ENCODE measurements around the gene TMPO.

DNA sequence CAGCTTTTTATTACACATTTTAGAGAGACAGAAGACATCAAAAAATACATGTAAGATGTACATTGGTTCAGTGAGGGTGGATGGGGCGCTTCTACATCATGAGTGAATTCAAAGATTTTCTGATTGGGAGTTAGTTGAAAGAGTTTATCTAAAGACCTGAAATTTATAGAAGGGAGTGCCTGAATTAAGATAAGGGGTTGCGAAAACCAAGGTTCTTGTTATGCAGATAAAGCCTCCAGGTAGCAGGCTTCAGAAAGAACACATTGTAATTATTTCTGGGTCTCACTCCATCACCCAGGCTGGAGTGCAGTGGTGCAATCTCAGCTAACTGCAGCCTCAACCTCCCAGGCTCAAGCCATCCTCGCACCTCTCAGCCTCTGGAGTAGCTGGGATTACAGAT, 26.2 kb upstream of the TMPO start:
- TF ChIP-seq, protein P1, sequence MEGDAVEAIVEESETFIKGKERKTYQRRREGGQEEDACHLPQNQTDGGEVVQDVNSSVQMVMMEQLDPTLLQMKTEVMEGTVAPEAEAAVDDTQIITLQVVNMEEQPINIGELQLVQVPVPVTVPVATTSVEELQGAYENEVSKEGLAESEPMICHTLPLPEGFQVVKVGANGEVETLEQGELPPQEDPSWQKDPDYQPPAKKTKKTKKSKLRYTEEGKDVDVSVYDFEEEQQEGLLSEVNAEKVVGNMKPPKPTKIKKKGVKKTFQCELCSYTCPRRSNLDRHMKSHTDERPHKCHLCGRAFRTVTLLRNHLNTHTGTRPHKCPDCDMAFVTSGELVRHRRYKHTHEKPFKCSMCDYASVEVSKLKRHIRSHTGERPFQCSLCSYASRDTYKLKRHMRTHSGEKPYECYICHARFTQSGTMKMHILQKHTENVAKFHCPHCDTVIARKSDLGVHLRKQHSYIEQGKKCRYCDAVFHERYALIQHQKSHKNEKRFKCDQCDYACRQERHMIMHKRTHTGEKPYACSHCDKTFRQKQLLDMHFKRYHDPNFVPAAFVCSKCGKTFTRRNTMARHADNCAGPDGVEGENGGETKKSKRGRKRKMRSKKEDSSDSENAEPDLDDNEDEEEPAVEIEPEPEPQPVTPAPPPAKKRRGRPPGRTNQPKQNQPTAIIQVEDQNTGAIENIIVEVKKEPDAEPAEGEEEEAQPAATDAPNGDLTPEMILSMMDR (IDR thresholded peaks at IDR 0.05): no peak
- TF ChIP-seq, protein P2, sequence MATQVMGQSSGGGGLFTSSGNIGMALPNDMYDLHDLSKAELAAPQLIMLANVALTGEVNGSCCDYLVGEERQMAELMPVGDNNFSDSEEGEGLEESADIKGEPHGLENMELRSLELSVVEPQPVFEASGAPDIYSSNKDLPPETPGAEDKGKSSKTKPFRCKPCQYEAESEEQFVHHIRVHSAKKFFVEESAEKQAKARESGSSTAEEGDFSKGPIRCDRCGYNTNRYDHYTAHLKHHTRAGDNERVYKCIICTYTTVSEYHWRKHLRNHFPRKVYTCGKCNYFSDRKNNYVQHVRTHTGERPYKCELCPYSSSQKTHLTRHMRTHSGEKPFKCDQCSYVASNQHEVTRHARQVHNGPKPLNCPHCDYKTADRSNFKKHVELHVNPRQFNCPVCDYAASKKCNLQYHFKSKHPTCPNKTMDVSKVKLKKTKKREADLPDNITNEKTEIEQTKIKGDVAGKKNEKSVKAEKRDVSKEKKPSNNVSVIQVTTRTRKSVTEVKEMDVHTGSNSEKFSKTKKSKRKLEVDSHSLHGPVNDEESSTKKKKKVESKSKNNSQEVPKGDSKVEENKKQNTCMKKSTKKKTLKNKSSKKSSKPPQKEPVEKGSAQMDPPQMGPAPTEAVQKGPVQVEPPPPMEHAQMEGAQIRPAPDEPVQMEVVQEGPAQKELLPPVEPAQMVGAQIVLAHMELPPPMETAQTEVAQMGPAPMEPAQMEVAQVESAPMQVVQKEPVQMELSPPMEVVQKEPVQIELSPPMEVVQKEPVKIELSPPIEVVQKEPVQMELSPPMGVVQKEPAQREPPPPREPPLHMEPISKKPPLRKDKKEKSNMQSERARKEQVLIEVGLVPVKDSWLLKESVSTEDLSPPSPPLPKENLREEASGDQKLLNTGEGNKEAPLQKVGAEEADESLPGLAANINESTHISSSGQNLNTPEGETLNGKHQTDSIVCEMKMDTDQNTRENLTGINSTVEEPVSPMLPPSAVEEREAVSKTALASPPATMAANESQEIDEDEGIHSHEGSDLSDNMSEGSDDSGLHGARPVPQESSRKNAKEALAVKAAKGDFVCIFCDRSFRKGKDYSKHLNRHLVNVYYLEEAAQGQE (IDR thresholded peaks at IDR 0.05; ENCODE audit: insufficient read depth in 1 of 2, low read depth in 2 of 2, low read length in 1 of 2): no peak
- TF ChIP-seq TCF7L2 (IDR thresholded peaks at IDR 0.05; ENCODE audit: low read depth, low read length) (no peak), POLR2AphosphoS5 (IDR thresholded peaks at IDR 0.05; ENCODE audit: low read depth, low read length) (no peak), SIN3A (IDR thresholded peaks at IDR 0.05; ENCODE audit: borderline replicate concordance, insufficient read depth, low read depth, low read length) (no peak)
